Right renal cortex interstitium (tissue), 3 donors: ENCODE measurements around the gene KCNN2. TPM values are rescaled to one million over a fixed set of nuclear protein-coding genes. Genes with fewer than 3 reads are reported as not detected.

Experiments used
- DNase-seq, 3 donors: peaks; one replicate each; pipeline ENCODE4 v3.0.0-alpha.2; 2013; ENCODE audit warnings: low read depth in 3 of 3, low spot score in 2 of 3
- polyA plus RNA-seq, 3 donors: library from polyadenylated mRNA; unstranded; fragments of 120-200 nt; gene quantifications; one replicate each; pipeline ENCODE4 v1.2.1, GENCODE V29; 2013; ENCODE audit not compliant: insufficient read length in 3 of 3

Gene KCNN2
- polyA plus RNA-seq, 3 donors, result 4.8 to 7.1 (median 5.7) TPM

GRCh38 chr5:114362197-114362976 lies 517 bp downstream of the KCNN2 start:
- peak; percentile 10 to 27 (median 15) for DNase-seq

GRCh38 chr5:114362977-114363761 lies 1.3 kb downstream of the KCNN2 start:
- peak in 1 of 3 donors; percentile 12 for DNase-seq

- no peak for DNase-seq
These were observed 2.0 kb downstream of the KCNN2 start for GRCh38 chr5:114363837-114364236.

GRCh38 chr5:114367029-114367428 lies 5.2 kb downstream of the KCNN2 start:
- no peak for DNase-seq

GRCh38 chr5:114369680-114370417 lies 8.0 kb downstream of the KCNN2 start:
- DNase-seq, result no peak

- no peak for DNase-seq
These were observed 15.4 kb downstream of the KCNN2 start for GRCh38 chr5:114377050-114377844.

GRCh38 chr5:114377946-114378345 lies 16.1 kb downstream of the KCNN2 start:
- no peak for DNase-seq

GRCh38 chr5:114380721-114381120 lies 18.9 kb downstream of the KCNN2 start:
- no peak for DNase-seq

- DNase-seq, result no peak
These were observed 25.6 kb downstream of the KCNN2 start for GRCh38 chr5:114387433-114387832.

- no peak for DNase-seq
These were observed 28.6 kb downstream of the KCNN2 start for GRCh38 chr5:114390431-114390830.

- DNase-seq, result no peak
These were observed 29.5 kb downstream of the KCNN2 start for GRCh38 chr5:114391321-114391720.

GRCh38 chr5:114393159-114393558 lies 31.3 kb downstream of the KCNN2 start:
- DNase-seq, result no peak

GRCh38 chr5:114402206-114402605 lies 40.3 kb downstream of the KCNN2 start:
- DNase-seq, result no peak

- no peak for DNase-seq
These were observed 45.9 kb downstream of the KCNN2 start for GRCh38 chr5:114407783-114408182.

GRCh38 chr5:114408847-114409246 lies 47.0 kb downstream of the KCNN2 start:
- DNase-seq, result no peak

GRCh38 chr5:114411380-114411931 lies 49.6 kb downstream of the KCNN2 start:
- no peak for DNase-seq

- no peak for DNase-seq
These were observed 50.8 kb downstream of the KCNN2 start for GRCh38 chr5:114412510-114413171.

- DNase-seq, result no peak
These were observed 53.9 kb downstream of the KCNN2 start for GRCh38 chr5:114415760-114416159.

- DNase-seq, result no peak
These were observed 54.4 kb downstream of the KCNN2 start for GRCh38 chr5:114416254-114416653.

- no peak for DNase-seq
These were observed 55.6 kb downstream of the KCNN2 start for GRCh38 chr5:114417519-114417918.
